GM19193 (cell line): Measurements from ENCODE around the gene RPTOR.

ENCODE experiments used
- POLR2A ChIP-seq: IDR thresholded peaks from 4 replicates; pipeline ENCODE4 v1.6.1; 2011; ENCODE audit not compliant: insufficient read depth, insufficient read length; ENCODE audit errors: extremely low read depth

Gene RPTOR

DNA sequence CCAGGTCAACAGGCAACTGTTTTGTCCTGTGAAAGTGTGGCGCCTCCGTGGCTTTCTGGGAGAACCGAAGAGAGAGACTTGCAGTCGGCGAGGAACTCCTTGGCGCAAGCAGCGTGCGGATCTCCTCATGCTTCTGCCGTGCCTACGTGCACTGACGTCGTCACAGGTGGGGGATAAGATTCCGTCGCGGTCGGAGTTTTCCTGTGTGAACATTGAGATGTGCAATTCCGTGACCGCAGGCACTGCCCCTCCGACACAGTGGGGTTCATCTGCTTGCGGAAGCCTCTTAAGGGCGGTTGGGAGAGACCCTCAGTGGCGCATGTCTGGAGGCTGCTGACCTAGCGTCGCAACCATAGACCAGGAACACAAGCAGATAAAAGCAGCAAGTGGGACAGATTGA lies 234.7 kb downstream of the RPTOR start:
- no peak for TF ChIP-seq POLR2A

DNA sequence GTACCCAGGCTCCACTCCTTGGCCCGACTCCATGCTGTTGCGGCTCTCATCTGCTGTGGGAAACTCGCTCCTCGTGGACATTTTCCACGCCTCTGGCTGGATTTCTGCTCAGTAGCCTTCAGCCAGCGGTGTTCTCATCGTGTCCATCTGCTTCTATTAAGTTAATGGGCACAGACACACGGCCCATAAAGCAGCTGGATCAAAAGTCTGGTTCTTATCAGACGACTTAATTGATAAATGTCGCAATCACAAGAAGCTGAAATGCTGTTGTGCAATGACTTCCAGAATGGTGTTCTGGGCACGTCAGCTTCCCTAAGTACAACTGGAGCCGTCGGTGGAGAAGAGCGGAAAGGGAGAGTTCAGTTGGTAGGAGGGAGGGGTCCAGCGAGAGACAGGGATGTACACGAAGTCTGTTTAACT lies 235.3 kb downstream of the RPTOR start:
- no peak for TF ChIP-seq POLR2A

DNA sequence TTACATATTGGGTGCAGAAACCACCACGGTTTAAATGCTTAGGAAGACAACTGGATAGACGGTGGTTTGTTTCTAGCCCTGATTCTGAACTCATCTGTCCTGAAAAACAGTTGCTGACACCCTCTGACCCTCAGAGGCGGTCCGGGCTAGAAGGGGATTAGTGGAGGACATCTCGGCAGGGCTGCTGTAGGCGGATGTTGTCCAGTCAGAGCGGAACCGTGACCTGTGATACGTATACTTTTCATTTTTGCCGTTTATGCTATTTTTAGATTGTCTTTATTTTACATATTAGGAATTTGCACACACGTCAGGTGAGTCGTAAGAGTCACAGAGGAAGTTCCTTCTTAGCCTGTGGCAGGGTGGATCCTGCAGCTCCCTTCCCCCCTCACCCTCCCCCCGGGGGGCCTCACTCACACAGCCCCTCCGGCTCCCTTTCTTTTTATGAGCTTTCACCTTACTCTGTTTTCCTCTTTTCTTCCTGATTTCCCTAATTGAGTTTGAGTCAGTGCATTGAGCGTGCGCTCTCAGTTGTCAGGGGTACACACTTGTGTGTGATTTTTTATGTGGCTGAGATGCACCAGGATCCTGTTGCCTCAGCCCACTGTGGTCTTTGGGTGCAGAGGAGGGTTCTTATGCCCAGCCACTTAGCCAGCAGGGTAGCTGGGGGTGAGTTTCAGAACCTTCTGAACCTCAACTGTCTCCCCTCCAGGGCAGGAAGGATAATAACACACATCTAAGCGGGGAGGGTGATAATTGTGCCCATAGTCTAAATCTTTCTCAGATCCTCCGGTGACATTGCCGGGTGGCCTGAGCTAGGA lies 236.0 kb downstream of the RPTOR start:
- peak; percentile 49 for TF ChIP-seq POLR2A

DNA sequence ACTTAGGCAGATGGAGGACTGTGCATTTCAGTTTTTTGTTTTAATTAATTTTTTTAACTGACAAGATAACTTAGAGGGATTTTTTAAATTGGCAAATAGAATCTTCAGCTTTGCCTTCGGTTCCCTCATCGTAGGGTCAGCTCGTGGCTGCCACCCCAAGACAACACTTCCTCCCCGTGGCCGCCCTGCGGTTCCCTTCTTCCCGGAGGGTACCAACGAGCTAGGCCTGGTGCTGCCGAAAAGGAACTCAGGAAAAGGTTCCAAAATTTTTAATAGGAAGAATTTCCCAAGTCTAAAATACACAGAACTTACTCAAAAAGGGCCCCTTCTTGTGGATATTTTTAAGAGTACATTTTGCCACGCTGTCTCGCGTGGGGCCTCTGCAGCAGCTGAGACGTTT lies 236.6 kb downstream of the RPTOR start:
- no peak for TF ChIP-seq POLR2A

DNA sequence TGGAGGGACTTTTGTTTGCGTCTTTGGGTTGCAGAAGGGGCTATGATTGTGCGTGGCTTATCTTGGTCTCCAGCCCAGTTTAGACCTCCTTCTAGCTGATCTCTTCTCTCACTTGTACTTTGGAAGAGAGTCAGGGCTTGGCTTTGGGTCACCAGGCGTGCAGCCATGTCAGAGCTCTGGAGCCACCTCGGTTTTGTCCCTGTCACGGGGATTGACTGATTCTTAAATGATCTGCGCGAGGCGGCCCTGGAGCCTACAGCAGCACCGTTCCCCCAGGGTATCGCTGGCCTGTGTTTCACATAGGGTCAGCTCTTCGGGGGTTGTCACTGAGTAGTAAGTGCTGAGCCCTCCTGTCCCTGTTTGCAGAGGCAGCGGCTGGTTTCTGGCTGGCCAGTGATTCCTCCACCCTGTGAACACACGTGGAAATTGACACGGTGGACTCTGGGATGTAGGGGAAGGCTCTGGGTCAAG lies 237.2 kb downstream of the RPTOR start:
- no peak for TF ChIP-seq POLR2A

DNA sequence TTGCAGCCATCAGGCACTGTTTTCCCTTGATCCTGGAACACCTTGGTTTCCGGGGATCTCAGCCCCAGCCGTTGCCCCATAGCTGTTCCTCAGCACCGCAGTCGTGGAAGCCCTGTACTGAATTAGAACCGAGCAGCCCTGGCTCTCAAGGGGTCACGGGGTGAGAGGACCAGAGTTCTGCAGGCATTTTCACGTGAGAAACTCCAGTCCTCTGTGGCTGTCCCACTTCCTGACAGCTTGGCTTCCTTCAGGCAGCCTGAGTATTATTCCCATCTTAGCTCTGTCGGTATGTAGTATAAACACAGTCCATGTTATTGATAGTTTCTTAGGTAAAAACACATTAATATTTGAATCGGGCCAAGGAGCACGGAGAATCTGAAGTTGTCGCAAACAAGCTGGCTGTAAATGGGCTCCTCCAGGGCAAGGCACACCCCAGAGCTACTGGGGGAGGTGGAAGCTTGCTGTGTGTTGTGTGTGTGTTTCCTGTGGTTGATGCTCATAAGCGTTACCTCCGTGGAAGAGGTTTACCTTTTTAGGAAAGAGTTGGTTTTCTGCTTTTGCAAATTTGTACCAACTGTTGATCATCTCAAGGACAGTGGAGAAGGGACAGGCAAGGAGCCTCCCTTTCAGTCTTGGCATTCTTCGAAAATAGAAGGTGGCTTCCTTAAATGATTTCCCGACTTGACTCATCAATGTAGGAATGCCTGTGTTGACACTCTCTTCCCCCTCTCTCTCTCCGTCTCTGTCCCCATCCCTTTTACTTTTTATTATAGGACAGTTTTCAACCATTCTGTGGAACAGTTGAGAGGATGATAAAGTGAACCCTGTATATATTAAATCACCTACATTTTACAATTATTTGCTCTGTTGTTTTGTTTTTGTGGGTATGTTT lies 238.1 kb downstream of the RPTOR start:
- no peak for TF ChIP-seq POLR2A

DNA sequence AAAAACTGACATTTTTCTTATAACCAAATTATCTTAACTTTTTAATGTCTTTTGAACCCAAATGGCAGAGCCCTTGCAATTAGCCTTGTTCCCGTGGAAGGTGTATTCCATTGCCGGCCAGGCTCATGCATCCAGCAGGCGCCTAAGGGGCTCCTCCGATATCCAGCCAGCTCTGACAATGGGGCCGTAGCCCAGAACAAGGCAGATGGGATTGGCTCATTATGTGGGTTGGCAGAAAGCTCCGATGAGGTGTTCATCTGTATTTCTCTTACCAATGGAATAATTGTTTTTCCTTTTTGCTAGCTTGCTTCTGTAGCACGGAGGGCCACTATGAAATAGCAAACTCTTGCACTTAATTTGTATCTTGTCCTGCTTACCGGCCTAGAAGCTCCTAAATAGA lies 238.8 kb downstream of the RPTOR start:
- no peak for TF ChIP-seq POLR2A

DNA sequence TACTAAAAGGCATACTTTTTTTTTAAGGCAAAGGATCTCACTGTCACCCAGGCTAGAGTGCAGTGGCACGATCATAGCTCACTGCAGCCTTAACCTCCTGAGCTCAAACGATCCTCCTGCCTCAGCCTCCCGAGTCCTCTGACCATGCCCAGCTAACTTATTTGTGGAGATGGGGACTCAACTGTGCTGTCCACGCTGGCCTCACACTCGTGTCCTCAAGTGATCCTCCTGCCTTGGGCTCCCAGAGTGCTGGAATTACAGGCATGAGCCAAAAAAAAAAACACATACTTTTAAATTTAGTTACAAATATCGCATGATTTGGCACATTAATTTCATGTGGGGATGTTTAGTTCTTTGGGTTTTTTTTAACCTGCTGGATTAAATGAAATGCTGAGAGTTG lies 239.3 kb downstream of the RPTOR start:
- no peak for TF ChIP-seq POLR2A

DNA sequence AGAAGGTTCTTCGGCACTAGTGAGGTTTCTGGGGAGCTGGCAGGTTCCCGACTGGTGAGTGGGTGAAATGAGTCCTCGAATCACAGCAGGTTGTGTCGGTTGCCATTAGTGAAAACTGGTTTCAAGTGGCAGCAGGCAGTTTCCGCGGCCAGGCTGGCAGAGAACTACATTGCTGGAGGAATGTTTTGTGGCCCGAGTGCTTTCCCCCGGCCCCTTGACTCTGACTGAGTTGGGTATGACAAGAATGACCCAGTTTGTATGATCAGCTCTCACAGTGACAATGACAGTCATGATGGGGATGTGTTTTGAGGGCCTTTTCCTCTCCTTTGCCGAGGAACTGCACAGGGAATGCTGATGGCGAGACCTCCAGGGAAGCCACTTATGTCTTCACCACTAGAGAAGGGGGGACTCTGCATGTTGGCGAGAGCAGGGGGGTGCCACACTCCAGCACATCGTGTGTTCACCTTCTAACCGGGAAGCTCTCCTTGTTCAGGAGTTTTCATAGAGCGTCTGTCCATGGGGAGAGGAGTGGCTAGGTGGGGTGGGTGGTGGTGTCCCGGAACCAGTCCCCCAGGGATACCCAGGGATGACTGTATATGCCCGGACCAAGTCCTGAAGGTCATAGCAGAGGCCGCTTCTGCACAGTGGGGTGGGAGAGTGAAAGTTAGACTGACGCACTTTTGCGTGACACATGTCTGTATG lies 241.0 kb downstream of the RPTOR start:
- TF ChIP-seq POLR2A = no peak

DNA sequence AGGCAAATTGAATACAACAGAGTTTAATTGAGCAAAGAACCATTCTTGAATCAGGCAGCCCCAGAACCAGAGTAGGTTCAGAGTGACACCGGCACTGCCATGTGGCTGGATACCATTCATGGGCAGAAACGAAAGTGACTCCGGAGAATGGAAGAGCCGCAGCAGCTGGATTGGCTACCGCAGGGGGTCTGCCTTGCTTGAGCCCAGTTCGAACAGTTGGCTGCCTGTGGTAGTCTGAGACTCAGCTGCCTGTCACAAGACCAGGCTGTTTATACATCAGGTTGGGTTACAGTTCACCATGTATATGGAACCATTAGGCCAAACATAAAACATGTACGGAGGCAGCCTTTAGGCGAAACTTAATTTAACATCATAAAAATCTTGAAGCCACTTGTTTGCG lies 241.8 kb downstream of the RPTOR start:
- TF ChIP-seq POLR2A = no peak

DNA sequence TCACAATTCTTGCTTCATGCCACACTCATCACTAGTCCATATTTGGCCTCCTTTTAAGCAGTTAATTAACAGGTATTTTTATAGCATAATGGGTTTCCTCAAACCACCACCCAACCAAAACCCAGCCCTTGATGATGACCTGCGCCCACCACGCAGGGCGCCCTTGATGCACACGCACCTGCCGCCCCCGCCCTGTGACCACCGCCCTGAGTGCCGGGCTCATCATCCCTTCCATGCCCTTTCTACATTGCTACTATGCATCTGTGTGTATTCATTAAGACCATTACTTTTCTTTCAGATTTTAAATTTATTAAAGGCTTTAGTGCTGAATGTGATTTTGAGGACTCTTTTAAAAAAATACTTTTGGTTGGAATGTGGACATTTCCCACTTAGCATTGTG lies 242.2 kb downstream of the RPTOR start:
- no peak for TF ChIP-seq POLR2A

DNA sequence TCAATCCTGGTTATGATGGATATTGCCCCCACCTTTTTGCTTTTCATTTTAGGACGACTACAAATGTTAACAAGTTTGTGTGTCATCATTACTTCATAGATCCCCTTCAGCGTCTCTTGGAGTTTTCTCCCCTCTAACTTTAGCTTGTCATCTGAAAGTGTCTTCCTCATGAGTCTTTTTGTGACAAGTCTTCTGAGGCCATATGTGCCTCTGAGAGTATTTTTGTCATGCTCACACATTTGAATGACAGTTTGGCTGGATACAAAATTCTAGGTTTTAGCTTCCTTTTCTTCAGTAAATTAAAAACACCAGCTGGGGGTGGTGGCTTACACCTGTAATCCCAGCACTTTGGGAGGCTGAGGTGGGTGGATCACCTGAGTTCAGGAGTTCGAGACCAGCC lies 243.2 kb downstream of the RPTOR start:
- no peak for TF ChIP-seq POLR2A

DNA sequence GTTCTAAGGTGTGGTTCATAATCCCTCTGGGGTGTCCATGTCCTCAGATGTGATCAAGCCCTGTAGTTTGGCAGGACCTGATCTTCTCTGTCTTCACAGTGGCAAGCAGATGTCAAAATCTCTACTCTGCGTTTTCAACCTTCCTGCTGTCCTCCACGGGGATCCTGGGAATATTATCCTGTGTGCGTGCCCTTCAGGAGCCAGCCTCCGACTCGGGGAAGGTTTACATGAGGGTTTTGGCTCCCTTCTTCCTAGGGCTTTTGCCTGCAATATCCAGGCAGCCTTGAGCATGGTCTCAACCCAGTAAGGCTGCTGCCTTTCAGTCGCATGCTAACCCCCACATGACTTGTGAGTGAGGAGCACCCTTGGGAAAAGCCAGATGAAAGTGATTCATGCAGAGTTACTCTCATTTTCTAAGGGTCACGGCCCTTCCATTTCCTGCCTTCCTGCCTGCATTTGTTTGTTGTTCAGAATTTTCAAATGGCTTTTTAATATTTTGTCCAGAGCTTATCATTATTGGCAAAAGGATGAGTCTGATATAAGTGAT lies 244.8 kb downstream of the RPTOR start:
- no peak for TF ChIP-seq POLR2A

DNA sequence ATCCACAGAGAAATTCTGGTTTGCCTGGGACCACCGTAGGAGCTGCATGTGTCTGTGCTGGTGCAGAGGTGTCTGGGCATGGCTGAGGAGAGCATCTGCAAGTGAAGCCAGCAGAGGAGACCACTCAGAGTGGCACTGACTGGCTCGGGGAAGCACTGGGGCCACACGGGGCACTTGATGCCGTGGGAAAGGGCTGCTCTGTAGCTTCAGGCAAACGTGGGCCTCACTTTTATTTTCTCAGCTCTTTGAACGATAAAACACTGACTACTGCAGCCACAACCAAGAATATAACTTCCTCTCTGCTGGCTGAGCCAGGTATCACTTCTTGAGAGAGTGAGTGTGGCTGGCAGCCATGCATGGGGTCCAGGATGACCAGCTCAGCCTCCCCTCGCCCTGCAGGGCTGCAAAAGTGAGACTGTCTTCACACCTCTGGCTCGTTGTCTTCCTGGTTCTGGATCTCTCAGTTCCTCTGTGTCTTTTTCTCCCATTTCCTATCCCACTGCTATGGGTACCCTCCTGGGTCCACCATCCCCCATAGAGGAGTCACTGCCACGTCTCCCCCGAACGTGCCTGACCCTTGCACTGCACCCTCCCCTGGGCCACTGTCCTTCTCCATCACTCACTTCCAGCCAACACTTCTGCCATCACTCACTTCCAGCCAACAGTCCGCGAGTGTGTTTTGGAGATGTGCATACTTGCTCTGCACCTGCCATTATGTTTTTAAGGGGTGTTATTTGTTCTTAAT lies 245.6 kb downstream of the RPTOR start:
- peak; percentile 27 for TF ChIP-seq POLR2A

DNA sequence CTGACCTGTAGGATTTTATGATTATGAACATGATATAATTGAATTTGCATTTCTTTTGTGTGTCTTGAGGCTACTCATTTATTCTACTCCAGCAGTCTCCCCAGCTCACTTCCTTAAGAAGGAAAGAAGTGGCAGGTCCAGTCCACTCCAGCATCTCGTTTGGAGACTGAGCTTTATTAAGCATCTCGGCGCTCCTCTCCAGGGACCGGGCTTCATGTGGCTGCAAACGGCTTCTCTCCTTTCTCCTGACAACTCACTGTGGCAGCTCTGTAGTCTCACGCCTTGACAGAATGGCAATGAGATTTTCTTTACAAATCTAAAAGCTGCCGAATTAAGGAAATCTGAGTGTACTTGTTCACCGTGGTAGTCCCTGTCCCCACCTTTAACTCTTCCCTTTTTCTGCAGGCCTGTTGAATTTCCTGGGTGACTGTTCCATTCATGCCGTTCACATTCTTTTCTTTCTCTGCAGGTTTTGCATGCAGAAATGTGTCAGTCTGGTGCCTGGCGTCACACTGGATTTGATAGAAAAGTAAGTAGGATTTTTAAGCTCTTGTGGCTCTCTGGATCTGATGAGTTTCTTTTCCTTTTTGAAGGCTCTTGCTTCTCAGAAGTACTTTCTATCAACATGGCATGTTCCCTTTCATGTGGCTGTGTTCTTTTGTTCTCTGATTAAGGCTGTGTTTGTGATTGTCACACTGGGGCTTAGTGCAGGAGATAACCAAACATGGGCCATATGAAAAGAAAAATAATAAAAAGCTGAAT lies 246.5 kb downstream of the RPTOR start:
- TF ChIP-seq POLR2A = no peak
